ENCODE measurements around the gene SERP2. TPM values are rescaled to one million over a fixed set of nuclear protein-coding genes. Genes with fewer than 3 reads are reported as not detected.

SERP2 gene
- total and polyA plus RNA-seq, 8 donors: 1.0 to 255 (median 9.3) TPM; not detected in 1

GRCh38 chr13:44364345-44365000 is 9.2 kb upstream of the SERP2 start:
- intact Hi-C loops (cut with DNase I; ENCODE audit: low total_unique reads): no loop called here
- H3K4me3 ChIP-seq: no peak overlapping the region
- peak in 1 of 2 donors; percentile 62 for DNase-seq
- no peaks in the 10 kb centered on the region for H3K27me3 ChIP-seq
- H3K27ac ChIP-seq: no peak overlapping the region
- peaks cover 9 to 26% (median 17%) of the 10 kb centered on the region in 4 donors for H3K4me1 ChIP-seq
- 75 to 85% (median 78%) methylated on average over 6 of the region's 6 CpGs for WGBS, 5 donors
- TF ChIP-seq POLR2AphosphoS5 (IDR thresholded peaks at IDR 0.05) (no peak), CTCF (IDR thresholded peaks at IDR 0.05) (no peak), POLR2A (IDR thresholded peaks at IDR 0.05) (no peak), EP300 (IDR thresholded peaks at IDR 0.05) (no peak)
- H3K9me3 ChIP-seq: no peaks in the 10 kb centered on the region
- no peaks in the 10 kb centered on the region for H3K36me3 ChIP-seq

GRCh38 chr13:44365008-44365407 is 8.6 kb upstream of the SERP2 start:
- WGBS, 5 donors: 82 to 93% (median 89%) methylated on average over 3 of the region's 3 CpGs

GRCh38 chr13:44365899-44366298 is 7.7 kb upstream of the SERP2 start:
- Histone ChIP-seq H3K9me3 (no peaks in the 10 kb centered on the region), H3K27ac (no peak overlapping the region), H3K27me3 (no peaks in the 10 kb centered on the region), H3K4me3 (no peak overlapping the region), H3K36me3 (no peaks in the 10 kb centered on the region), H3K4me1 (peaks cover 9 to 37% (median 26%) of the 10 kb centered on the region in 4 donors)
- DNase-seq: no peak
- TF ChIP-seq POLR2A (IDR thresholded peaks at IDR 0.05): no peak
- TF ChIP-seq CTCF (IDR thresholded peaks at IDR 0.05): no peak
- no peak for TF ChIP-seq POLR2AphosphoS5 (IDR thresholded peaks at IDR 0.05)
- TF ChIP-seq EP300 (IDR thresholded peaks at IDR 0.05): no peak
- intact Hi-C loops (cut with DNase I; ENCODE audit: low total_unique reads): no loop called here
- WGBS, 5 donors: 67 to 76% (median 68%) methylated on average over 3 of the region's 3 CpGs

More at GRCh38 chr13:44365008-44365407, 8.6 kb upstream of the SERP2 start:
- H3K4me3 ChIP-seq: no peak overlapping the region
- H3K27me3 ChIP-seq: no peaks in the 10 kb centered on the region
- H3K4me1 ChIP-seq: peaks cover 9 to 31% (median 20%) of the 10 kb centered on the region in 4 donors
- TF ChIP-seq POLR2AphosphoS5 (IDR thresholded peaks at IDR 0.05) (no peak), CTCF (IDR thresholded peaks at IDR 0.05) (no peak), EP300 (IDR thresholded peaks at IDR 0.05) (no peak), POLR2A (IDR thresholded peaks at IDR 0.05) (no peak)
- no peaks in the 10 kb centered on the region for H3K9me3 ChIP-seq
- no peak for DNase-seq
- no peaks in the 10 kb centered on the region for H3K36me3 ChIP-seq
- no peak overlapping the region for H3K27ac ChIP-seq
- intact Hi-C loops (cut with DNase I; ENCODE audit: low total_unique reads): no loop called here

GRCh38 chr13:44368062-44368591 is 5.5 kb upstream of the SERP2 start:
- intact Hi-C loops (cut with DNase I; ENCODE audit: low total_unique reads): no loop called here
- H3K27me3 ChIP-seq: peaks cover 0 to under 1% (median 0%) of the 10 kb centered on the region in 3 donors
- TF ChIP-seq POLR2AphosphoS5 (IDR thresholded peaks at IDR 0.05) (no peak), POLR2A (IDR thresholded peaks at IDR 0.05) (no peak), EP300 (IDR thresholded peaks at IDR 0.05) (no peak), CTCF (IDR thresholded peaks at IDR 0.05) (no peak)
- H3K4me1 ChIP-seq: peaks cover 16 to 53% (median 34%) of the 10 kb centered on the region in 4 donors
- H3K36me3 ChIP-seq: no peaks in the 10 kb centered on the region
- H3K4me3 ChIP-seq: no peak overlapping the region
- no peaks in the 10 kb centered on the region for H3K9me3 ChIP-seq
- DNase-seq: no peak
- 8 to 21% (median 13%) methylated on average over 6 of the region's 6 CpGs for WGBS, 5 donors
- peak overlapping the region in 3 of 5 donors; percentile 36 to 51 (median 42) for H3K27ac ChIP-seq
